GM12878 (cell line): Measurements from ENCODE around the gene RERE. TPM values are rescaled to one million over a fixed set of nuclear protein-coding genes. Genes with fewer than 3 reads are reported as not detected.

Experiments
- ATAC-seq: fragments of 200-7000 bp; cut with Tn5 transposase; 3 replicates; pipeline ENCODE4 v1.9.1; 2020; ENCODE audit warnings: mild to moderate bottlenecking, moderate library complexity
- BruUV-seq: library from RNA; stranded (reverse); fragments of 400-500 nt; replicated peaks from 2 replicates; lab custom pipeline; 2021; lab: Mats Ljungman, UMichigan
- CTCF ChIA-PET: fragments of 300-600 bp; sonication (Branson Sonifier 250); formaldehyde crosslinking; extraction: SDS; loops from one replicate; lab custom pipeline; 2021; ENCODE audit warnings: inconsistent platforms; lab: Yijun Ruan, JAX
- POLR2A ChIA-PET: fragments of 350-600 bp; formaldehyde crosslinking; extraction: SDS; loops from one replicate; lab custom pipeline; 2021; ENCODE audit warnings: inconsistent platforms; lab: Charles Lee
- RAD21 ChIA-PET: fragments of 300-600 bp; sonication (Branson Sonifier 250); formaldehyde crosslinking; loops from one replicate; lab custom pipeline; 2023; ENCODE audit warnings: antibody characterized with exemption; ENCODE audit not compliant: unreplicated experiment; lab: Charles Lee
- SMC1A ChIA-PET: fragments of 300-600 bp; sonication (Branson Sonifier 250); formaldehyde crosslinking; loops from one replicate; lab custom pipeline; 2023; ENCODE audit not compliant: unreplicated experiment, uncharacterized antibody; lab: Charles Lee
- DNase-seq: peaks from one replicate; pipeline ENCODE4 v3.0.0-alpha.2; 2011; ENCODE audit warnings: low read depth, low spot score
- FAIRE-seq: peaks from 3 replicates; lab custom pipeline; 2011; peaks lifted over from hg19 to GRCh38; lab: Jason Lieb, UNC
- H2AFZ ChIP-seq: 2 replicates; pipeline ENCODE4 v1.6.0; 2011; ENCODE audit warnings: low read depth, low read length, control low read depth; ENCODE audit not compliant: control insufficient read depth
- H3K27ac ChIP-seq: 2 replicates; pipeline ENCODE4 v1.5.1; 2011; ENCODE audit warnings: control low read depth; ENCODE audit not compliant: control insufficient read depth, insufficient read depth
- H3K27me3 ChIP-seq, 2 experiments: replicated peaks in 1 of 2; 2 replicates each; pipeline versions ENCODE4 v1.6.0 to v1.6.1; 2011; ENCODE audit warnings: low read length in 1 of 2; ENCODE audit not compliant: control insufficient read depth in 2 of 2, insufficient read depth in 2 of 2
- H3K36me3 ChIP-seq, 2 experiments: 2 replicates each; pipeline ENCODE4 v1.5.1; 2011; ENCODE audit warnings: low read length in 1 of 2; ENCODE audit not compliant: control insufficient read depth in 2 of 2, insufficient read depth in 2 of 2
- H3K4me1 ChIP-seq: 2 replicates; pipeline ENCODE4 v1.6.1; 2011; ENCODE audit warnings: mild to moderate bottlenecking, low read length, moderate library complexity, mixed read lengths; ENCODE audit not compliant: control insufficient read depth, insufficient read depth
- H3K4me2 ChIP-seq: 2 replicates; pipeline ENCODE4 v1.6.0; 2011; ENCODE audit warnings: control low read depth; ENCODE audit not compliant: control insufficient read depth, insufficient read depth
- H3K4me3 ChIP-seq: fragments of 200-600 bp; sonication (generic); 2 replicates; pipeline ENCODE4 v1.5.1; 2016
- H3K79me2 ChIP-seq: 2 replicates; pipeline ENCODE4 v1.6.0; 2011; ENCODE audit warnings: low read length; ENCODE audit not compliant: control insufficient read depth, insufficient read depth
- H3K9ac ChIP-seq: 2 replicates; pipeline ENCODE4 v1.8.0; 2011; ENCODE audit warnings: low read length, control low read depth, mixed read lengths; ENCODE audit not compliant: control insufficient read depth, insufficient read depth
- H3K9me3 ChIP-seq: replicated peaks from 3 replicates; pipeline ENCODE4 v1.5.1; 2011; ENCODE audit warnings: mild to moderate bottlenecking, low read length; ENCODE audit not compliant: control insufficient read depth, insufficient read depth
- H4K20me1 ChIP-seq: 2 replicates; pipeline ENCODE4 v1.6.0; 2011; ENCODE audit not compliant: control insufficient read depth, insufficient read depth
- EED ChIP-seq: sonication (generic); IDR thresholded peaks from 2 replicates; pipeline ENCODE4 v1.6.1; 2016; ENCODE audit warnings: antibody characterized with exemption, low read depth
- NR2C2 ChIP-seq: IDR thresholded peaks from 2 replicates; pipeline ENCODE4 v1.6.1; 2011; ENCODE audit warnings: borderline replicate concordance, low read depth; ENCODE audit not compliant: control insufficient read depth, insufficient read length
- POLR2AphosphoS2 ChIP-seq: IDR thresholded peaks from 2 replicates; pipeline ENCODE4 v1.6.1; 2011; ENCODE audit warnings: low read depth, mild to moderate bottlenecking, low read length, improper control_type of control experiment, moderate library complexity
- RB1 ChIP-seq: fragments of 450-650 bp; formaldehyde crosslinking; IDR thresholded peaks from 2 replicates; pipeline ENCODE4 v1.6.1; 2017; ENCODE audit warnings: mild to moderate bottlenecking, borderline replicate concordance
- RUNX3 ChIP-seq: IDR thresholded peaks from 2 replicates; pipeline ENCODE4 v1.6.1; 2012; ENCODE audit warnings: low read length, inconsistent platforms
- SRF ChIP-seq, 2 experiments: IDR thresholded peaks; 2 replicates each; pipeline ENCODE4 v1.6.1; 2011; ENCODE audit warnings: low read depth in 2 of 2, low read length in 2 of 2, mild to moderate bottlenecking in 1 of 2, moderate library complexity in 1 of 2
- SUPT20H ChIP-seq: IDR thresholded peaks from 2 replicates; pipeline ENCODE4 v1.6.1; 2011; ENCODE audit warnings: low read depth, mild to moderate bottlenecking, low read length, moderate library complexity, borderline replicate concordance; ENCODE audit not compliant: control insufficient read depth
- TARDBP ChIP-seq: IDR thresholded peaks from 2 replicates; pipeline ENCODE4 v1.6.1; 2016; ENCODE audit warnings: borderline replicate concordance
- TCF12 ChIP-seq: IDR thresholded peaks from 2 replicates; pipeline ENCODE4 v1.6.1; 2011; ENCODE audit warnings: low read depth, mild to moderate bottlenecking, low read length
- ZBED1 ChIP-seq: IDR thresholded peaks from 2 replicates; pipeline ENCODE4 v1.6.1; 2016; ENCODE audit warnings: borderline replicate concordance
- ZZZ3 ChIP-seq: IDR thresholded peaks from 2 replicates; pipeline ENCODE4 v1.6.1; 2011; ENCODE audit warnings: low read depth; ENCODE audit not compliant: control insufficient read depth, insufficient read length
- WGBS: methylation state at CpG from one replicate; pipeline ENCODE4 v1.1.6; 2016; ENCODE audit warnings: low lambda C conversion rate; ENCODE audit not compliant: insufficient replicate concordance, insufficient coverage; ENCODE audit errors: missing lambda C conversion rate; 5-methylcytosine and 5-hydroxymethylcytosine counted together
- in situ Hi-C: fragments of 300-500 bp; cut with MboI; formaldehyde crosslinking; loops from 9 replicates; pipeline ENCODE4 v1.14.3; 2018; ENCODE audit warnings: mixed read lengths
- intact Hi-C: fragments of 100-400 bp; cut with micrococcal nuclease; formaldehyde crosslinking; loops from one replicate; pipeline ENCODE4 v1.14.2; 2022; ENCODE audit not compliant: unreplicated experiment
- polyA plus RNA-seq, 11 experiments: library from polyadenylated mRNA; depleted of rRNA in 4 of 11; unstranded in 6 of 11; stranded (reverse) in 5 of 11; fragments of >200 nt; fragmentation: Nextera tagmentation in 4 of 11; fragmentation: Illumina TruSeq in 1 of 11; extraction: Ambion mirVana in 4 of 11; extraction: Trizol in 1 of 11; gene quantifications; 1 replicate in 1 of 11; 2 replicates in 10 of 11; pipeline versions ENCODE4 v1.2.1 to v1.2.3, GENCODE V29; 2011 to 2016; ENCODE audit warnings: inconsistent platforms in 2 of 11, missing spikeins in 2 of 11, low read depth in 1 of 11
- total RNA-seq, 4 experiments: library from RNA; depleted of rRNA in 3 of 4; stranded (reverse); fragments of >200 nt in 3 of 4; fragmentation: Illumina TruSeq in 1 of 4; extraction: Trizol in 1 of 4; gene quantifications; 2 replicates each; pipeline versions ENCODE4 v1.2.1 to v1.2.3, GENCODE V29; 2013 to 2021
- TF ChIP-seq, protein P1 (sequence below): fragments of 450-650 bp; IDR thresholded peaks from 2 replicates; pipeline ENCODE4 v1.6.1; 2017; ENCODE audit warnings: borderline replicate concordance
- TF ChIP-seq, protein P2 (sequence below): fragments of 450-650 bp; IDR thresholded peaks from 2 replicates; pipeline ENCODE4 v1.6.1; 2017; ENCODE audit warnings: mild to moderate bottlenecking
- TF ChIP-seq, protein P3 (sequence below): IDR thresholded peaks from 2 replicates; pipeline ENCODE4 v1.6.1; 2012; ENCODE audit warnings: improper control_type of control experiment, low read depth, low read length; ENCODE audit not compliant: insufficient replicate concordance
- TF ChIP-seq, protein P4 (sequence below): IDR thresholded peaks from 2 replicates; pipeline ENCODE4 v1.6.1; 2011; ENCODE audit warnings: borderline replicate concordance, low read depth, mild to moderate bottlenecking, moderate library complexity, mixed read lengths, low read length; ENCODE audit not compliant: insufficient read depth; ENCODE audit errors: extremely low read length

RERE gene
- total and polyA plus RNA-seq, 10 of the 15 experiments (the other 5 are each of a cell fraction or from before 2014, with no cell fraction given): 5.2 to 60.5 (median 20.2) TPM

DNA sequence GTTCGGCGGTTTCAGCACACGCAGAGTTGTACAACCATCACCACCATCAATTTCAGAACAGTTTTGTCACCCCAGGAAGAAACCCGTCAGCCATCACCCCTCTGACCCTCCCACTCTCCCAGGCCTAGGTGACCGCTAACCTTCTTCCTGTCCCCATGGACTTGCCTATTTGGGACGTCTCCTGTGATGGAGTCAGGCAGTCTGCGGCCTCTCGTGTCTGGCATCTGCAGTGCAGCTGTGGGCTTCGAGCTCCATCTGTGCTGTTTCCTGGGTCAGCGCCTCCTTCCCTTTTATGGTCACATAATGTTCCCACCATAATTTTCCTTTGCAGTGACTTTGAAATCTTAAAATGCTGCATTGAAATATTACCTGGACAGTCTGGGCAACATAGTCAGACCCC is 475.1 kb downstream of the RERE start:
- H3K9ac ChIP-seq: no peak overlapping the region
- H4K20me1 ChIP-seq: no peaks in the 10 kb centered on the region
- ChIA-PET POLR2A (no interaction called here), SMC1A (no interaction called here), CTCF (no interaction called here), RAD21 (interaction anchor here (1.2 kb wide), 1 partner anchor 327 kb away, joined by 5 read pairs; no protein-coding TSS in a partner anchor)
- H3K4me3 ChIP-seq: no peak overlapping the region
- no peaks in the 10 kb centered on the region for H3K9me3 ChIP-seq
- no peak overlapping the region for H2AFZ ChIP-seq
- H3K27me3 ChIP-seq: no peaks in the 10 kb centered on the region
- no peaks in the 10 kb centered on the region for H3K79me2 ChIP-seq
- intact Hi-C loops (loop anchor here (10.0 kb wide), 1 partner anchor 678 kb away; no protein-coding TSS in a partner anchor), in situ Hi-C loops (loop anchor here (10.0 kb wide), 1 partner anchor 328 kb away; no protein-coding TSS in a partner anchor)
- no peak overlapping the region for H3K4me2 ChIP-seq
- no peak overlapping the region for H3K27ac ChIP-seq
- no TSS peak for BruUV-seq
- DNase-seq (no peak), FAIRE-seq (no peak), ATAC-seq (no peak)
- no peaks in the 10 kb centered on the region for H3K4me1 ChIP-seq
- WGBS: 56% methylated on average over 10 of the region's 10 CpGs
- no peaks in the 10 kb centered on the region for H3K36me3 ChIP-seq
- TF ChIP-seq NR2C2 (no peak), POLR2AphosphoS2 (no peak), RB1 (no peak), SUPT20H (no peak), ZBED1 (no peak), EED (no peak), TARDBP (no peak), SRF (IDR thresholded peaks at IDR 0.05; ENCODE audit: low read depth in 2 of 2, low read length in 2 of 2) (no peak), ZZZ3 (no peak), TCF12 (no peak), RUNX3 (no peak)
- TF ChIP-seq, protein P1, sequence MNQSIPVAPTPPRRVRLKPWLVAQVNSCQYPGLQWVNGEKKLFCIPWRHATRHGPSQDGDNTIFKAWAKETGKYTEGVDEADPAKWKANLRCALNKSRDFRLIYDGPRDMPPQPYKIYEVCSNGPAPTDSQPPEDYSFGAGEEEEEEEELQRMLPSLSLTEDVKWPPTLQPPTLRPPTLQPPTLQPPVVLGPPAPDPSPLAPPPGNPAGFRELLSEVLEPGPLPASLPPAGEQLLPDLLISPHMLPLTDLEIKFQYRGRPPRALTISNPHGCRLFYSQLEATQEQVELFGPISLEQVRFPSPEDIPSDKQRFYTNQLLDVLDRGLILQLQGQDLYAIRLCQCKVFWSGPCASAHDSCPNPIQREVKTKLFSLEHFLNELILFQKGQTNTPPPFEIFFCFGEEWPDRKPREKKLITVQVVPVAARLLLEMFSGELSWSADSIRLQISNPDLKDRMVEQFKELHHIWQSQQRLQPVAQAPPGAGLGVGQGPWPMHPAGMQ: no peak
- TF ChIP-seq, protein P2, sequence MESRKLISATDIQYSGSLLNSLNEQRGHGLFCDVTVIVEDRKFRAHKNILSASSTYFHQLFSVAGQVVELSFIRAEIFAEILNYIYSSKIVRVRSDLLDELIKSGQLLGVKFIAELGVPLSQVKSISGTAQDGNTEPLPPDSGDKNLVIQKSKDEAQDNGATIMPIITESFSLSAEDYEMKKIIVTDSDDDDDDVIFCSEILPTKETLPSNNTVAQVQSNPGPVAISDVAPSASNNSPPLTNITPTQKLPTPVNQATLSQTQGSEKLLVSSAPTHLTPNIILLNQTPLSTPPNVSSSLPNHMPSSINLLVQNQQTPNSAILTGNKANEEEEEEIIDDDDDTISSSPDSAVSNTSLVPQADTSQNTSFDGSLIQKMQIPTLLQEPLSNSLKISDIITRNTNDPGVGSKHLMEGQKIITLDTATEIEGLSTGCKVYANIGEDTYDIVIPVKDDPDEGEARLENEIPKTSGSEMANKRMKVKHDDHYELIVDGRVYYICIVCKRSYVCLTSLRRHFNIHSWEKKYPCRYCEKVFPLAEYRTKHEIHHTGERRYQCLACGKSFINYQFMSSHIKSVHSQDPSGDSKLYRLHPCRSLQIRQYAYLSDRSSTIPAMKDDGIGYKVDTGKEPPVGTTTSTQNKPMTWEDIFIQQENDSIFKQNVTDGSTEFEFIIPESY: no peak
- TF ChIP-seq, protein P3, sequence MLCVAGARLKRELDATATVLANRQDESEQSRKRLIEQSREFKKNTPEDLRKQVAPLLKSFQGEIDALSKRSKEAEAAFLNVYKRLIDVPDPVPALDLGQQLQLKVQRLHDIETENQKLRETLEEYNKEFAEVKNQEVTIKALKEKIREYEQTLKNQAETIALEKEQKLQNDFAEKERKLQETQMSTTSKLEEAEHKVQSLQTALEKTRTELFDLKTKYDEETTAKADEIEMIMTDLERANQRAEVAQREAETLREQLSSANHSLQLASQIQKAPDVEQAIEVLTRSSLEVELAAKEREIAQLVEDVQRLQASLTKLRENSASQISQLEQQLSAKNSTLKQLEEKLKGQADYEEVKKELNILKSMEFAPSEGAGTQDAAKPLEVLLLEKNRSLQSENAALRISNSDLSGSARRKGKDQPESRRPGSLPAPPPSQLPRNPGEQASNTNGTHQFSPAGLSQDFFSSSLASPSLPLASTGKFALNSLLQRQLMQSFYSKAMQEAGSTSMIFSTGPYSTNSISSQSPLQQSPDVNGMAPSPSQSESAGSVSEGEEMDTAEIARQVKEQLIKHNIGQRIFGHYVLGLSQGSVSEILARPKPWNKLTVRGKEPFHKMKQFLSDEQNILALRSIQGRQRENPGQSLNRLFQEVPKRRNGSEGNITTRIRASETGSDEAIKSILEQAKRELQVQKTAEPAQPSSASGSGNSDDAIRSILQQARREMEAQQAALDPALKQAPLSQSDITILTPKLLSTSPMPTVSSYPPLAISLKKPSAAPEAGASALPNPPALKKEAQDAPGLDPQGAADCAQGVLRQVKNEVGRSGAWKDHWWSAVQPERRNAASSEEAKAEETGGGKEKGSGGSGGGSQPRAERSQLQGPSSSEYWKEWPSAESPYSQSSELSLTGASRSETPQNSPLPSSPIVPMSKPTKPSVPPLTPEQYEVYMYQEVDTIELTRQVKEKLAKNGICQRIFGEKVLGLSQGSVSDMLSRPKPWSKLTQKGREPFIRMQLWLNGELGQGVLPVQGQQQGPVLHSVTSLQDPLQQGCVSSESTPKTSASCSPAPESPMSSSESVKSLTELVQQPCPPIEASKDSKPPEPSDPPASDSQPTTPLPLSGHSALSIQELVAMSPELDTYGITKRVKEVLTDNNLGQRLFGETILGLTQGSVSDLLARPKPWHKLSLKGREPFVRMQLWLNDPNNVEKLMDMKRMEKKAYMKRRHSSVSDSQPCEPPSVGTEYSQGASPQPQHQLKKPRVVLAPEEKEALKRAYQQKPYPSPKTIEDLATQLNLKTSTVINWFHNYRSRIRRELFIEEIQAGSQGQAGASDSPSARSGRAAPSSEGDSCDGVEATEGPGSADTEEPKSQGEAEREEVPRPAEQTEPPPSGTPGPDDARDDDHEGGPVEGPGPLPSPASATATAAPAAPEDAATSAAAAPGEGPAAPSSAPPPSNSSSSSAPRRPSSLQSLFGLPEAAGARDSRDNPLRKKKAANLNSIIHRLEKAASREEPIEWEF: no peak
- TF ChIP-seq, protein P4, sequence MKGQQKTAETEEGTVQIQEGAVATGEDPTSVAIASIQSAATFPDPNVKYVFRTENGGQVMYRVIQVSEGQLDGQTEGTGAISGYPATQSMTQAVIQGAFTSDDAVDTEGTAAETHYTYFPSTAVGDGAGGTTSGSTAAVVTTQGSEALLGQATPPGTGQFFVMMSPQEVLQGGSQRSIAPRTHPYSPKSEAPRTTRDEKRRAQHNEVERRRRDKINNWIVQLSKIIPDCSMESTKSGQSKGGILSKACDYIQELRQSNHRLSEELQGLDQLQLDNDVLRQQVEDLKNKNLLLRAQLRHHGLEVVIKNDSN: no peak
